ENCODE data around the gene MYMX. TPM values are rescaled to one million over a fixed set of nuclear protein-coding genes. Genes with fewer than 3 reads are reported as not detected.

Gene MYMX
- total RNA-seq, 1 donor from 2014 or later = not detected

- DNase-seq = no peak
Measured at GRCh38 chr6:44251576-44252524, 35.1 kb downstream of the MYMX start.

- DNase-seq = no peak
Measured at GRCh38 chr6:44253307-44254101, 36.8 kb downstream of the MYMX start.

- no peak for DNase-seq
Measured at GRCh38 chr6:44254191-44255104, 37.7 kb downstream of the MYMX start.

- DNase-seq = no peak
Measured at GRCh38 chr6:44255105-44255808, 38.5 kb downstream of the MYMX start.

- DNase-seq = no peak
Measured at GRCh38 chr6:44255871-44256774, 39.4 kb downstream of the MYMX start.

GRCh38 chr6:44256775-44257024, 40.0 kb downstream of the MYMX start:
- no peak for DNase-seq

- DNase-seq = peak; percentile 76
Measured at GRCh38 chr6:44257025-44257752, 40.5 kb downstream of the MYMX start, which contains the start of gene SLC35B2. Gene SLC35B2 (minus strand): TSS chr6:44257528. CDS start chr6:44257410, 118 bp downstream.

- DNase-seq = no peak
Measured at GRCh38 chr6:44257753-44258324, 41.1 kb downstream of the MYMX start.

- DNase-seq = no peak
Measured at GRCh38 chr6:44258325-44258863, 41.7 kb downstream of the MYMX start.

- DNase-seq = no peak
Measured at GRCh38 chr6:44258921-44259320, 42.2 kb downstream of the MYMX start.

GRCh38 chr6:44260011-44260410, 43.3 kb downstream of the MYMX start:
- DNase-seq = no peak

- no peak for DNase-seq
Measured at GRCh38 chr6:44260451-44261297, 43.9 kb downstream of the MYMX start.

GRCh38 chr6:44261581-44261980, 44.9 kb downstream of the MYMX start:
- DNase-seq = no peak

- no peak for DNase-seq
Measured at GRCh38 chr6:44262467-44263353, 46.0 kb downstream of the MYMX start.

GRCh38 chr6:44263354-44264100, 46.8 kb downstream of the MYMX start:
- no peak for DNase-seq

Data from occipital lobe (tissue), 2 donors.